NCI-H187 treated with DMSO at 0.1 percent for 48 hours (cell line): ENCODE data around the gene ARHGEF26.

Source experiments
- DNase-seq: peaks from one replicate; lab custom pipeline; 2025; lab: John Stamatoyannopoulos, UW

Gene ARHGEF26

DNA sequence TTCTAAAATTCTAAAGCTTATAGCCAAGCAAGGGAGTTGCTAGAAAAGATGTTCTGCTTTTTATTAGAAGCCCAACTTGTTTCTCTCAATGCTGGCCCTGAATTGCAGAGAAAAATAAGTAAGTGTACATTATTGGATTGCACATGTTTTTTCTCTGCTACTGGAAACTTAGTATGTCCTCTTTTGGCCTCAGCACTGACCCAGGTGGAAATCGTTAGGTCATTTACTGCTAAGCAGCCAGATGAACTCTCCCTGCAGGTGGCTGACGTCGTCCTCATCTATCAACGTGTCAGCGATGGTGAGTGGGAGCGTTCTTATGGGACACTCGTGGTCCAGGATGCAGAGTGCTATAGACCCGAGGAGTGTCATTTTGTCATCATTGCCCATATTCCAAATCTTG, 133.3 kb downstream of the ARHGEF26 start:
- DNase-seq: no peak

DNA sequence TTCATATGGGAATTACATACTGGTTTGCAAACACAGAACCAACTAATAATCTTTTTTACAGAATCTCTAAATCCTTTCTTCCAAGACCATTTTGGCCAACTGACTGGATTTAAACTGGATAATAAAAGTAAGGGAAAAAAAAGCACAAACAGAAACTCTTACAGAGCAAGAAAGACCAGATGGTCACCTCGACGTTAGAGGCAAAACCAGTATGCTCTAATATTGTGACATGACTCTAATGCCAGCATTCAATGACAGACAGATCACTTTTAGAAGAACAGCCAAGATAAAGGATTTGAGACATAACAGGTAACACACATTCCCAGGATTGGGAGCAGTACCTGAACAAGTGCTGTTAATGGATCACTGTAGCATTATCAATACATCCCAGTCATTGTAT, 152.2 kb downstream of the ARHGEF26 start:
- DNase-seq: no peak

DNA sequence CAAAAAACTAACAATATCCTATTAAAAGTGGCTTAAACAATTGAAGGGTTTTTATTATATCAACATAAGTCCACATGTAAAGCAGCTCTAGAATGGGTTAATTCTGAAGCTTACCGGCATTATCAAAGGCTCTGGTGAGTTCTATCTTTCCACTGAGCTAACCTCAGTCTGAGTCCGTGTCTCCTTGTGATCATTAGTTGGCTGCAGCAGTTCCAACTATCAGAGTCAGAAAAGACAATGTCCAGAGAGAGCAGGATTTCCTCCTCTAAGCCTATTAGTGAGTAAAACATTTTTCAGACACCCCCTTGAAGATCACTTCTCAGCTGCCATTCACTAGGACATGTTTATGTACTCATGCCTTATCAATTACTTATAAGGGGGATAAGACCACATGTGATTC, 153.2 kb downstream of the ARHGEF26 start:
- DNase-seq: no peak

DNA sequence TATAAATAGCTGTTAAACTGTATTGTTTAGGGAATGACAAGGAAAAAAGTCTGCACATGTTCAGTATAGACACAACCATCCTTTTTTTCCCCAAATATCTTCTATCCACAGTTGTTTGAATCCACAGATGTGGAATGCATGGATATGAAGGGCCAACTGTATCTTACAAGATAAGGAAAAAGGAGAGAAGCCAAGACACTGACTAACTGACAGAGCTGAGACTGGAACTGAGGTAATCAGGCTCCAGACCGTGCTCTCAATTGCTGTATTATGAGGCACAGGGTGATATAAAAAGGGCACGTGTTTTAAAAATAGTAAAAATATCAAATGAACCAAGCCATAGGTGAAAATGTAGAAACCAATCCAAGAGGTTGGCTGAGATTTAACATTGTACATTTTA, 154.1 kb downstream of the ARHGEF26 start:
- DNase-seq: no peak

DNA sequence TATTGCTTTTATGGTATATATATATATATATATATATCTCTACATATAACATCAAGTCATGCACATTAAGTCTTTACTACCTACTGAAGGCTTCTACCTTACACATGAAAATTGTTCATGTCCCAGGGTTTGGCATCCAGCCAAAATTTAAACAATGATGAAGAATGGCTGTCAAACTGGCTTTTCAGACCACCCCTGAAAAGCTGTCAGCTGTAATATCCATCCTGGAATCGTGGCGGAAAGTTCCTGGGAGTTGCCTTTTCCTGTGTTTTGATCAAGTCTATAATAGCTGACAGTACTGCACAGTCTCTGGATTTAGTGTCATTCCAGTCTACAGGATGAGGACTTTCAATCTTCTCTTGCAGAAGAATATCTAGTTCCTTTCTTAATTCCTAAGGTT, 154.8 kb downstream of the ARHGEF26 start:
- DNase-seq: no peak

DNA sequence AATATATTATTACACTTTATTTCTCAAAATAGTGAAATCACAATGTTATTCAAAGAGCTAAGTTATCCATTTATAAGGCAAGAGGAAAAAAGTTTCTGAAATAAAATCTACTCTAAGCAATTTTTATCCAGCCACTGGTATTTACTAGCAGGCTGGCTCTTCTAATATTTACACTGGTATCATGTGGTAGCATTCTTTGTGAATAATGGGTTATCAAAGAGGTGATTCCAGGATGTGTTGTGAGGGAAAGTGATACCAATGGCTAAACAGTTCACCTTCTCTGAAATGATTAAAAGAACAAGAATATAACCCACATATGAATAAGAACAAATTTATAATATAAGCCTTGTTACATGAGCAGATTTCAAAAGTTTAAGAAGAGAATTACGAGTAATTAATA, 159.0 kb downstream of the ARHGEF26 start:
- DNase-seq: no peak

DNA sequence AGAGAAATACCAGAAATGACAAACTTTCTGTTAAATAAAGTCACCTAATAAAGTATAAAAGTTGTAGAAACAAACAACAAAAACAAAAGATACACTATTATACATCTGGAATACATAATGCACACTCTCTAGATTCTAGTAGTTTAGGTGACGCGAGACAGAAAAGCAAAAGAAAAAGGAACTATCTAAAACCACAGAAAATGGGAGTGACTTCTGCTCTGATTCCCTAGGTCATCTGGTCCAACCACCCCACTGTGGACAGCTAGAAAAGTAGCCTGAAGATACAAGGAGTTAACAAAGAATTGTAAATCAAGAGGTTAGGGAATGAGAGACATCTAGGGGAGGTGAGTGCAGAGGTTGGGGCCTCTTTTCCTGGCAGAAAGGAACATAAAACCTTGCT, 164.0 kb downstream of the ARHGEF26 start:
- DNase-seq: no peak

DNA sequence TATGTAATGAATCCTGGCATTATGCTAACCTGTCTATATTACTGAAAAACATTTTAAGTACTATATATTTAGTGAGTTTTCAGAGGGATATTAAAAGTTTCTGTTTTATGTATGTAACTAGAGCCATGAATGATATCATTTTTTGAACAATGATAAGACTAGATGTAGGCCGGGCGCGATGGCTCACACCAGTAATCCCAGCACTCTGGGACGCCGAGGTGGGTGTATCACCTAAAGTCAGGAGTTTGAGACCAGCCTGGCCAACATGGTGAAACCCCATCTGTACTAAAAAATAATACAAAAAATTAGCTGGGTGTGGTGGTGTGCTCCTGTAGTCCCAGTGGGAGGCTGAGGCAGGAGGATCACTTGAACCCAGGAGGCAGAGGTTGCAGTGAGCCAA, 169.0 kb downstream of the ARHGEF26 start:
- no peak for DNase-seq

DNA sequence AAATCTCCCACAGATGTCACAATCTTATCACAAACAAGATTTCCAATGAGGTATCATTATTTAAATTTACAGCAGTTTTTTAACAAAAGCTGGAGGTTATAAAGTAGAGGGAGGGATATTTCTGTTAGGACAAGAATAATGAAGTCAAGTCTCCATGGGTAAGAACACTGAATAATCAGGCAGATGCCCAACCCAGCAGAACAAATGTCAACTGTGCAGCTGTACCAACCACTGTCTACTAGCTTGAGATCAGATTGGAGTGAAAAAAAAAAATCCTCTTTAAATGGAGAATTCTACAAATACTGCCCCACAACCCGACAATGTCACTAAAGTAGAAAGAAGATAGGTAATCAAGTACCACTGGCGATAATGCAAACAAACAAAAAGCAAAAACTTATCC, 172.8 kb downstream of the ARHGEF26 start:
- DNase-seq: no peak

DNA sequence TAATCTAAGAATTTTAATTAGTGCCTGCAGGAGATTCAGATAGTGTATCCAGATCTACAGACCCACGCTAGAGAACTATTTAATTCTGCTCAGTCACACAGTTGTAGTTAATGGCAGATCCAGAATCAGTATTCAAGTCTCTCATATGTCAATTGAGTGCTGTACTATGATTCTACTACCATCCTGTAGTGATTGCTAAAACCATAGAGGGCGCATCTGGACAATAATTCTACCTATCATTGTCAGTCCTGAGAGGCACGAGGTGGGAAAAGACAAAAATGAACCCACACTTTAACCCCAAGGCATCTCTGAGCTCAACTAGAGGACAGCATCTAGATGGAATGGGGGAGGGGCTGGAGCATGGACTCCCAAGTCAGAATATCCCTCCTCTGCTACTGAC, 180.4 kb downstream of the ARHGEF26 start:
- DNase-seq: no peak

DNA sequence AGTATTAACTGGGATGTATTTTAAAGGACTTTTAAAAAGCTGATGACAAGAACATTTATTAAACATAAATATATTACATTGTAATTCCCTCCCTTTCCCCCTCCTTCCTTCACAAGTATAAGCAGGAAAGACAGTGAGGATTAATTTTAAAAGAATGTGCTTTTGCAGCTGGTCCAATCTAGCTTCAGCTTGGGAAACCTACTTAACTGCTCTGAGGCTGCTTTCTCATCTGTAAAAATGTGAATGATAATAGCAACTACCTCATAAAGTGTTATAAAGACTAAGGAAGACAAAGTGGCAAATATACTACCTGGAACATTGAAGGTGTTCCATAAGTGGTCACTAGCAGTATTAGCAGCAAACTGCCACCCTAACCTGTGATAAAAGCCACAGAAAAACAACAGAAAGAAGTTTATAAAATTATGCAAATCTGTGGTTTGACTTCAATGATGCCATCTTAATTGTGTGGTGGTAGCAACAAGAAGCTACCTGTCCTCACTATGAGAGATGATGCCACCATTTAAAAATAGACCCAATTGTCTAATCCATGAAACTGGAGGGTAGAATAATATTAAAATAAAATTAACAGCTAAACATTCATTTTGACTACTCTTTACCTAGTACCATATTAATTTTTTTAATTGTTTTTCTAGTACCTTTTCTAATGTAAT, 183.1 kb downstream of the ARHGEF26 start:
- DNase-seq: no peak

DNA sequence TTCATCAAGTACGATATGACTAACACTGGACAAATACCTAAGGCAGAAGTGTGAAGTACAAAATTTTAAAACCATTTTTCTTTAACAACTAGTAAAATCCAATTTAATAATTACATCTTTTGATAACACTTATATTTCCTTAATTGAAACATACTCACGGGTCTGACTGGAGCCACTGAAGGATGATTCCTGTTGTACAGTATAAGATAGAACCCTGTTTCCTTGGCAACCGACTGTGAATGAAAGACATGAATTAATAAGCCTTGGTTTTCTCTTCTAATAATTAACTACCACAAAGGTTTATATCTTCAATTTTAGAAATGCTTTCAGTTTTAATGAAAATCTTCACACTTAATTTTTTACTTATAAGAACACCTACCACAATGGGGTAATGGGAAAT, 183.7 kb downstream of the ARHGEF26 start:
- DNase-seq: no peak

DNA sequence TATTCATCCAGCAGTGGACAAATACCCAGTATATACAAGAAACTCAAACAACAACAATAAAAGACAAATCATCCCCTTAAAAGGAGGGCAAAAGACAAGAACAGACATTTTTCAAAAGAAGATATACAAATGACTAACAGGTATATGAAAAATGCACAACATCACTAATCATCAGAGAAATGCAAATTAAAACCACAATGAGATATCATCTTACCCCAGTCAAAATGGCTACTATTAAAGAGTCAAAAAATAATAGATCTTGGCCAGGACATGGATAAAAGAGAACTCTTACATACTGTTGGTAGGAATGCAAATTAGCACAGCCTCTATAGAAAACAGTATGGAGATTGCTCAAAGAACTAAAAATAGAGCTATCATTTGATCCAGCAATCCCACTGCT, 186.2 kb downstream of the ARHGEF26 start:
- no peak for DNase-seq
